Stimulated activated CD8-positive, alpha-beta memory T cell treated with anti-CD3 and anti-CD28 coated beads, Interleukin-15, amount 100 ng/mL, for 4 hours (primary cell): ENCODE measurements around the gene CERKL.

Experiments used
- DNase-seq, 2 donors: peaks; one replicate each; pipeline ENCODE4 v3.0.0-alpha.2; 2020; ENCODE audit warnings: low read depth in 2 of 2

Gene CERKL

DNA sequence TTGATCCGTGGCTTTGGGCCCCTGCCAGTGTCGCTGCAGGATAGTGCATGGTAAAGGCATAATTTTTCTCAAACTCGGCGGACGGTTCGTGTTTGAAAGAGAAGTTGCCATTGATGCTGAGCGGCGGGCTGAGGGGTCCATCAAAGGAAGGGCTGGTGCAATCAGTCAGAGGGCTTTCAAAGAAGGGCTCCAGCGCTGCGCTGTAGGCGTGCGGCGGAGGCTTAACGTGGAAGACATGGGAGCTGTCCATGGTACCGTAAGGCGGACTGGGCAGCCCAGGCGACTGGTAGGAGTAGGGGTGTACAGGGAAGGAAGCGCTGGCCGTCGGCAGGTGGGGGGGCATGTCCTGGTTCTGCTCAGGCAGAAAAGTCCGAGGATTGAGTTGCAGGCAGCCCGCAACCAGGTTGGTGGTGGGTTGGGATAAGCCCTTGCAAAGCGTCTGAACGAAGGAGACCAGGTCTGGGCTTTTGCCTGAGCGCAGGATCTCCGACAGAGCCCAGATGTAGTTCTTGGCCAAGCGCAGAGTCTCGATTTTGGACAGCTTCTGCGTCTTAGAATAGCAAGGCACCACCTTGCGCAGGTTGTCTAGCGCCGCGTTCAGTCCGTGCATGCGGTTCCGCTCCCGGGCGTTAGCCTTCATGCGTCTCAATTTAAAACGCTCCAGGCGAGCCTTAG lies 21.1 kb upstream of the CERKL start:
- peak in 1 of 2 donors; percentile 8 for DNase-seq

DNA sequence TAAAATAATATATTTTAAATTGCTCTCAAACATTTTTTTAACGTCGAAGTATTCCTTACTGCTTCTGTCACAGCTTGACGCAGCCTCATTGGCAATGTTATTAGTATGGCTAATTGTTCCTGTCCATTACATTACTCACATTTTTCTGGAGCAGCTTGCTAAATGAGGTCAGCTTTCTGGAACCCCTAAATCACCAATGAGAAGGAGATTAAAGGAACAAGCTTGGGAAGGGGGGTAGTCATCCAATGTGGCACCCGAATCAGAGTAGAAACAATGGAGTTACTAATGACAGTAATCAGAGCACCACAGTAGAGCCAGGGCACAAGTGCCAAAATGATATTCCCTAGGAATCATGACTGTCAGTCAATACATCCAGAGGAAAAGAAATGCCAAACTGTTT lies 18.3 kb upstream of the CERKL start:
- no peak for DNase-seq

DNA sequence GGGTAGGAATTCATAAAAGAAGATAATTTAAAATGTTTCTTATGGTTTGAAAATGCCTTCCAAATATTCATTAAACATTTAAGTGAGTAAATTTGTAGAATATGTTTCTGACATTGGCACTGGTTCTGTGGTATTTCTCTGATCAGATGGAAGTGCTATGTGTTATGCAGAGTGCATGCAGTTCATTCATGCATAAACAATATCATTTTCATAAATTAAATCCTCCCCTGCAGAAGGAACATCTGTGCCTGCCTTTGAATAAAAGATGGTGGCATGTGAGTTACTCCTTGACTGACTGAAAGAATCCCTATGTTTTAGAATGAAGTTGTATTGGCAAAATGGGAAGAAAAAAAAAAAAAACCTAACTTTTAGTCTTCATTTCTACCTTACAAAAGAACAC lies 17.6 kb upstream of the CERKL start:
- no peak for DNase-seq

DNA sequence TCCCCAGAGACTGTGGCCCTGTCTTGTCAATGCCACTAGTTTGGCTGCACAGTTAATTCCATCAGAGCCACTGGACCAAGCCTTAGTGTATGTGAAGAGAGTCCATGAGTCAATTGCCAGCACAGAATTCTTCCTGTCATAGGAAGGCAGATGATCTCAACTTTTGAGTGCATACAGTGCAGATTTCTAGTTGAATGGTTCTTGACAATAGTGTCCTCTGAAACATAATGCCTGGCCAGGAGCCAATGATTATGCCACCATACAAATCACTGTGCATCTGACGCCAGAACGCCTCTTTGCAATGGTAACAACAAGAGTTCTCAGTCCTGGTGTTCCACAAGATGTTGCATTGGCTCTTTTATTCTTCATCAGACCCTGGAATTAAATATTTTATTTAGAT lies 16.3 kb upstream of the CERKL start:
- no peak for DNase-seq

DNA sequence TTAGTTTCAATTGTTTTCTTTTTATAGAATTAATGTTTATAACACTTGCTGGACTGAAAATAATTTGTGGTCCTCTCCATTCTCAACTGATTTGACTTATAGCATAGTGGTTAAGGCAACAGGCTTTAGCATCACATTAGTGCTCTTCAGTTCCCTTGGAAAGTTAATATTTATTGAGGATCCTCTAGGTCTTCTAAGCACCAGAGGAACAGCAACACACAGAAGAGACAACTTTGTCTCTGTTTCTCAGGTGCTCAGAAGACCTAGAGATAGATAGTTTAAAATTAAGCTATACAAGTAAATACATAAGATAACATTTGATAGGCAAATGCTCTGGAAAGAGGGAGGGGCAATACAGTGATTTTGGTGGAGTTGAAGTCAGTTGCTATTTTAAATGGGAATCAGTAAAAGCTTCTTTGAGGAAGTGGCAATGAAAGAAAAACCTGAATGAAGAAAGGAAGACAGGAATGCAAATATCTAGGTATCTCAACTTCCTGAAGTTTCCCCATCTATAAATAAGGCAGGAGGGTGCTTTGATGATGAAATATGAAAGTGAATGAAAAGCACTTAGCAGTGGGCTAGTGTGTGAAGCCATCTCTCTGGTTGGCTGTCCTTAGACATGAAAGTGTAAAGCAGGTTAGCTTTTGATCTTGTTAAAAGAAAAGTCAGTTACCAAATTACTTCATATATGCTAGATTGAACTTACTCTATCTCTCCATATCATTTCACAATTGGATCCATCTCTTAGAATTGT lies 15.5 kb upstream of the CERKL start:
- no peak for DNase-seq

DNA sequence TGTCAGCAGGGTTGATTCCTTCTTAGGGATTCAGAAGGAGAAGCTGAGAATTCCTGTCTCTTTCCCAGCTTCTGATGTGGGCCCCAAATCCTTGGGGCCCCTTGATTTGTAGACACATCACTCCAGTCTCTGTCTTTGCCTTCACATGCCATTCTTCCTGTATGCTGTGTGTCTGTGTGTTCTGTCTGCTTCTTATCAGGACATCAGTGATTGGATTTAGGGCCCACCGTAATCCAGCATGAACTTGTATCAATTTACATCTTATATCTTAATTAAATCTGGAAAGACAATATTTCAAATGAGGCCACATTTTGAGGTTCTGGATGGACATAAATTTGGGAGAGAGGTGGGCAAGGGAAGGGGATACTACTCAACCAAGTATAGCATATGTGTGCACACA lies 13.7 kb upstream of the CERKL start:
- no peak for DNase-seq

DNA sequence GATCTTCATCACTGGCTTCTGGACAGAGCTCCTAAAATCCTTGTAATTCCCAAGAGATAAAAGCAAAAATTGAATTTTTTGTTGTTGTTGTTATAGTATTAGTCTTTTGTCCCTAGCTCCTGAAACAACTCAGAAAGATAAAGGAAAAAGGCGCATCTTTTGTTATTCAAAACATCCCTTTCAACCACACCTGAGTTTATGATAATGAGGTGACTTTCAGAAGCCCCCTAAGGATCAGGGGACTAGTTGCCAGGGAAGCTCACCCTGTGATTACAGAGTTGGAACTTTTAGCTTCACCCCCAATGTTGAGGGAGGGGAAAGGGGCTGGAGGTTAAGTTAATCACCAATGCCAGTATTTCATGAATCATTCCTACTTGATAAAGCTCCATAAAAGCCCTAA lies 10.3 kb upstream of the CERKL start:
- no peak for DNase-seq

DNA sequence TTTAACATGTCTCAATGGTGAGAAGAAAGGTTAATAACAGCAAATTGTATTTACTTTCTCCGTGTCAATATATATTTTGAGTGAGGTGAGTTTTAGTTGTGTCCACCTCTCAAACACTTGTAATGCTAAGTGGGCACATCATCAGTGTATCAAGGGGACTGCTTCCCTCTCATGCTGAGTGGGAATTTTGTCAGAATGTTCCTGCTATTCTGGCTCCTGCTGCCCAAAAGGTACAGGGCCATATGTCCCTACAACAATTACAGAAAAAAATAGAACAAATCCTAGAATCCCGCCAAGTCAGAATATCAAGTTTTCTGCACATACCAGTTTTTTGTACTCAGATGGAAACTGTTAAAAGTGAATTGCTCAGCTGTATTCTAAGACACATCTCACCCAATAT lies 5.4 kb upstream of the CERKL start:
- DNase-seq = no peak

DNA sequence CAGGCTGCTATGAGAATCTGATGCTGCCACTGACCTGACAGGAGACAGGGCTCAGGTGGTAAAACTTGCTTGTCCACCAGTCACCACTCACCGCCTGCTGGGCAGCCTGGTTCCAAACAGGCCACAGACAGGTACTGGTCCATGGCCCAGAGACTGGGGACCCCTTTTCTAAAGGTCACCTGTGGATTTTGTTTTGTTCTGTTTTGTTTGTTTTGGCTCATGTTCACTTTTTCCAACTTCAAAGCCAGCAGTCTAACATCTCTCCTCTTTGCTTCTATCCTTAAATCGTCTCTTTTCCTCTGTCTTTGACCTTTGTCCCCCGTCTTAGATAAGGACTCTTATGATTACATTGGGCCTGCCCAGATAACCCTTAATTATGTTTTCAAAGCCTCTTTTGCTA lies 3.3 kb upstream of the CERKL start:
- no peak for DNase-seq

DNA sequence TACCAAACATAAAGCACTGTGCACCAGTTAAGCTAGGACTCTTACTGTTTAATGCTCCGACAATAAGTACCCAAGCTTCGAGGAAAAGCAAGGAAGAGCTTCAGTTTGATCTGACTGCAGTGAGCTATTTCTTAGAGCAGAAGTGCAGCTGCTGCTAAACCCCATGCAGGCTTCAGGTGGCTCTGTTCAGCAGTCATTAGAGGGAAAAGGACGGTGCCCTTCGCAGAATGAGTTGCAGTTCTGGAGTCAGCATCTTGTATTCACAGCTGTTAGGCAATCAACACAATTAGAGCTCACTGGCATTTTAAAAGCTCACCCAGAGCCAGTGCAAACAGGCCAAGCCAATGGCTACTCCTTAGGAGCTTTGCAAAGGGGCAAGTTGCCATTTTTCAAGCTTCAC lies 1.5 kb upstream of the CERKL start:
- no peak for DNase-seq

DNA sequence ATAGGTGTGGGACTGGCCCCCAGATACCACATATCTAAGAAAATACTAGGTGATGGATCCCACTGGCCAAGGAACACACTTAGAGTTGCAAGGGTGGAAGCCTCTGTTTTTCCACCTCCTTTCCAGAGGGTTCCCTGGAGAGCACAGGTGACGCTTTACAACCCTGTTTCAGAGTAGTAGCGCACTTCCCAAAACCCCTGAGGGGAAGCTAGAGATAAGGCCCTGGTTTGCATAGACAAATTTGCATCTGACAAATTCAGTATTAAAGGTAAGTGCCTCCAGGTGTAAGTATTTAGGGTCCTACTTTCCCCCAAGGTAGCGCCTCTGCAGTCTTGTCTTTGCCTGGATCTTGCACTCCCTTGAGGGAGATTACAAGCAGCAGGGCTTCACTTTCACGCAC lies 474 bp upstream of the CERKL start:
- DNase-seq = no peak

DNA sequence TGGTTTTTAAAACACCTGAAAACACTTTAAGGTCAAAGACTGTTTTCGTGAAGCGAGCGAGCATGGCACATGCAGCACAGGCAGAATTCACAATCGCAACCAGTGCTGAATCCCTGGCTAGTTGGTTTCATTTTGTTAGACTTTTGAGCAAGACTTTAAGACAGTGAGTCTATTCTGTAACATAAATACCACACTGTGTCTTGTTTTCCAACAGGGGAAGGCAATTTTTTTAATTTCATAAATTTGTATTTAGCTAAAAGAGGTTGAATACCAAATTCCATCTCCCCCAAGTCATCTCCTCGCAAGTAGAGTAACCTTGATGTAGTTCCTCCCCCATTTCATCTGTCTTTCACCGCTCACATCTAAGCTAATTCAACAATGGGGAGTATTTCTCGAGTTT lies 1.4 kb downstream of the CERKL start:
- DNase-seq = no peak

DNA sequence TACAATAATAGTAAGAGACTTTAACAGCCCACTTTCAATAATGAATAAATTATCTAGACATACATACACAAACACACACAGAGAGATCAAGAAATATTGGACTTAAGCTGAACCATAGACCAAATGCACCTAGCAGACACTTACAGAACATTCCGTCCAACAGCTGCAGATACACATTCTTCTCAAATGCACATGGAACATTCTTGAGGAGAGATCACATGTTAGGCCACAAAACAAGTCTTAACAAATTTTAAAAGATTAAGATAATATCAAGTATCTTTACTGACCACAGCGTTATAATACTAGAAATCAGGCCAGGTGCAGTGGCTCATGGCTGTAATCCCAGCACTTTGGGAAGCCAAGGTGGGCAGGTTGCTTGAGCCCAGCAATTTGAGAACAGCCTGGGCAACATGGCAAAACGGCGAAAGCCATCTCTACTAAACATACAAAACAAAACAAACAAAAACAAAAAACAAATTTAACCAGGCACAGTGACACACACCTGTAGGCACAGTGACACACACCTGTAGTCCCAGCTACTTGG lies 7.4 kb downstream of the CERKL start:
- DNase-seq = no peak

DNA sequence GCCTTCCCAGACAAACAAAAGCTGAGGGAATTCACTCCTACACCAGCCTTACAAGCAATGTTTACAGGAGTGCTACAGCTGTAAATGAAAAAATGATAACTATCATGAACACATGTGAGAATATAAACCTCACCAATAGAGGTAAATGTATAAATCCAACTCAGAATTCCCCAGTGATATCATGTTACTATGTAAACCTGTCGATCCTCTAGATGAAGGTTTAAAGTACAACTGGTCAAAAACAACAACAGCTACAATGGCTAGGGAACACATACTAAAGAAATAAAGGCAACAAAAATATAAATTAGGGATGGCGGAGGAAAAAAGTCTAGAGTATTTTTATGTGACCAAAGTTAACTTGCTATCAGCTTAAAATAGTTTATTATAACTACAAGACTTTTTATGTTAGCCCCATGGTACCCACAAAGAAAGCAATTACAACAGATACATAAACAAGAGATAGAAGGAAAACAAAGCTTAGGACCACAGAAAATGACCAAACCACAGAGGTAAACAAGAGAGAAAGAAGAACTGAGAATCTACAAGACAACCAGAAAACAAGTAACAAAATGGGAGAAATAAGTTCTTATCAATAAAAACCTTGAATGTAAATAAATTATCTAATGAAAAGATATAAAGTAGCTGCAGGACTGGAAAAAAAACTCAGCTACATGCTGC lies 8.3 kb downstream of the CERKL start:
- no peak for DNase-seq

DNA sequence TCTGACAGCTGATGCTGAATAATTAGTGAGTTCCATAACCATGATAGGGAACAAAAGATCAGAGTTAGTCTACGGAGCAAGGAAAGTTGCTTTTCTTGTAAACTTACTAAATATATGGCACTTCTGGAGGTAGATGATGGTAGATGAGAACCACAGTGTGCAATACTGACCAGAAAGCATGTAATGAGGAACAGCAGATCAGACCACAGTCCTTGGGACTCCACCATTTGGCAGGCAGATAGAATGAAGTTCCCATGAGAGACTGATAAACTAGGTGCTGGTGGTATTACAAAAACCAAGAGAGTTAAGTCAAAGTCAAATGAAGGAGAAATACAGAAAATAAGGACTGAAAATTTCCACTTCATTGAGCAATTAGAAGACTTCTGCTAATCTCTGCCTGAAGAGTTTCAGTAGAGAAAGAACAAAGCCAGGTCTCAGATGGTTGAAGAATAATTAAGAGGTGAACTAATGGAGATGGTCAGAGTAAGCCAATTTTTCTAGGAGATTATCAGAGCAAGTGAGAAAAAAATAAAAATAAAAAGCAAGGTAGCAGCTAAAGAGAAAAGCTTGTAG lies 10.4 kb downstream of the CERKL start:
- DNase-seq = no peak

DNA sequence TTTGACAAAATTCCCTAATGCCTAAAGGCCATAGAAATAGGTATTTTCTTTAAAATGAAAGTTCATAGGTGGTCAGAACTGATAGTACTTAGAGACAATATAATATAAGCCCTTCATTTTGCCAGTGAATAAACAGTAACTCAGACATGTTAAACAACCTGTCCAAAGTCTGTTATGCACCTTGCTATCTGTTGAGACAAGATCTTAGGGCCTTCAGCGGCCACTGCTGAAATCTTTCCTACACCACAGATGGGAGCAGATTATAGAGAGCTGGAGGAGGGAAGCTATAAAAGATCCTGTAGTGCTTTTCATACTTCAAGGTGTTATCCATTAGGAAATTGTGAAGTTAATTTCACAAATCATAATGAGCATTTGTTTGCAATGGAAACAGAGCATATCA lies 13.8 kb downstream of the CERKL start:
- no peak for DNase-seq

DNA sequence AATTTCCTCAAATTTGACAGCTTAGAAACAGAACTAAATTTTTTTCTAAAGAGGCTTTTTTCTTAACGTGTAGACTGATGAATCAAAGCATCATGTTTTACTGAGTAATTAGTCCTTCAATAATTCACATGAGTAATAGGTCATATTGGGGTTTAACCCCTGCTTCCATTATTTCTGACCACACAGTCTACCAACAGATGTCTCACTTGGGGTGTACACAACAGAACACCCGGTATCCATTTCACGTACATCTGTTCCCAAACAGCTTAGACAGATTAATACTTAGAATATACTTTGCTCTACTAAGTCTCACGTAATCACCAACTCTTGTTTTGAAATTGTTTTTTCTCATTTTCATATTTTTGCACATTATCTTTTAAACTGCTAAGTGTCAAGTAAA lies 14.8 kb downstream of the CERKL start:
- no peak for DNase-seq

DNA sequence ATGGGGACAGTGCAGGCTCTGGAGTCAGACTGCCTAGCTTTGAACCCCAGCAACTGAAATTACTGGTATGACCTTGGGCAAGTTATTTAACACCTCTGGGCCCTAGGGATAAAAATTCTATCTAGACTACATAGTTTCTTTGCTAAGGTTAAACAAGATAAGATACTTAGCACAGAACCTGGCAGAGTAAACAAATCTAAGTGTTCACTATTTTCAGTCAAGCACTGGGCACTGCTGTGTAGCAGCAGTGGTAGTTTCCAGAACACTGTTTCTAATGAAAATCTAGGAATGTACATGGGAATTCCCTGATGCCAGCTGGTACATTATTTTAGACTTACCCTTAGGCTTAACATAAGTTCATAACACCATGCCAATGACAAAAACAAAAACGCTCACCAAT lies 17.2 kb downstream of the CERKL start:
- no peak for DNase-seq

DNA sequence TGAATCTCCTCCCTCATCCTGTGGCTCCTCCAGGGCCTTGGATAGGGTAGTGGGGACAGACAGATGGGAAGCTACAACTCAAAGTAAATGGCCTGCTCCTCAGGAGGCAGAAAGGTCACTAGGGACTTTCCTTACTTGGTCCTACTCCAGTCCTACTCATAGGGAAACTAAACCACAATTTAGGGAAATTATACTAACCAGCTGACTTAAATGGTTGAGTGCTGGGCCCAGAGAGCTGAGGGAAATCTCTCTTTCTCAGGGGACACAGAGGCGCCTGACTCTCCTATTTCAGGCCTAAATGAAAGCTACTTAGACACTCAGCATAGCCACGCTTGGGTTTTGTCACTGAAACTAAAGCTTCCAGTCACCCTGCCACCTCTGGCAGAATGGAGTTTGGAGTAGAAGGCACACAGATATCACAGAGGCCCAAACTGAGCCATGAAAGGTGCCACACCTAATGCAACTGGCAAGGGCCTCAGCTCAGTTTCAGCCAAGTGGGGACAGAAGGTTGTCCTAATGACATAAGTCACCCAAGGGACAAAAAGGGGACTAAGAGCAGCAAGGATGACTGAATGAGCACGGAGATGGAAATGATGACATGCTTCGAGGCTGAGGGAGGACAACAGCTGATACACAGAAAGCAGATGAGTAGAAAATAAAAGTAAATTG lies 24.0 kb downstream of the CERKL start:
- no peak for DNase-seq

DNA sequence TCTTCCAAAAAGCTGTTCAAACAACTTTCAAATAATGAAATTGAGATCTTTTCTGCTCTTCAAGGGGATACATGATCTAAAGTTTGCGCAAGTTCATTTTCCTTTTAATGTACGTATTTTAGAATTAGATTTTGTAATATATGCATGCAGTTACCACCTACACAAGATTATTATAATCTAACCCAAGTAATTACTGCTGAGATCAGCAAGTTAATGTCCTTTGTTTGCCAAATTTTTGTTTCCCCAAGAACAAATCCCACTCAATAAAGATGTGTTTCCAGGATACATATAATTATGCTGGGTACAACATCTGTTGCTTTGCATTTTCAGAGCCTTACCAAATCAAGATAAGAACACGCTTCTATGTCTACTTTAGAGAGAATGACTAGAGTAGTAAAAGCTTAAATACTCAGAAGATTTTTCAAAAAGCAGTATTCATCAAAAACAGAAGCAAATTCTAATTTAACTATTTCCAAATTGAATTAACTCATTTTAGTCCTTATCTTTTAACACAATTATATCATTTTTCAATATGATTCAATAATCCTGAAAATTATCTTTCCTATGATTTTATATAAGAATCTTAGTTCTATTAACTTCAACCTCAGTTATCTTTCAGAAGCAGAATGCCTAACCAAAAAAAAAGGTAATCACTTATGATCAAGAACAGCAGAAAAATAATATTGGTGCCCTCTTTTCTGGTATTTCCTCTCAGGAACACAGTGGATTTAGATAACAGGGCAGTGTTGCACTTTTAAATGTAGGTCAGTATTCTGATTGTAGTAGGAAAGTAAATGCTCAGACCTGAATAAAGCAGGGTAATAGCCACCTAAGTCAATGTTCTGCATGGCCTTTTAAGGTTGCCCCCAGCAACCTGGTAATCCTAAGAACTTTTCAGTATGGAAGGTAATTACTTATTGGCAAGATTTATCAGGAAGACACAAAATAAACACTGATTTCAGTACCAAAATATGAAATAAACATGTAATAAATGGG lies 28.0 kb downstream of the CERKL start:
- no peak for DNase-seq

DNA sequence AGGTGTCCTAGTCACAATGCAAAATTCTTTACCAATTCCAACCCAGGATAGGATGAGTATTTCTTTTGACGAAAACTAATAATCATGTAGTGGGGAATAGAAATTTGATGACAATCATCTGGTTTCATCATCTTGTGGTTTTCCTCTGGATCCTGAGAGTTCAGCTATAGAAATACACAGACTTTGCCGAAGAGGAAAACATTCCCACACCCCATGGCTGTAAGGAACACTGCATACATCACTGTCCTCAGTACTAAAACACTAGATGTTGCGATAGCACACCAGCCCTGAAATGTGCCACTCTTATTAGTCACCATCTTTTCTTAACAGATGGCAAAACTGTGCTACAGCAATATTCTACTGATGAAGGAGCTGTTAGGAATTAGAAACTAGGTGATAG lies 29.4 kb downstream of the CERKL start:
- no peak for DNase-seq
